ENCODE measurements around the gene TRAF3IP3.

The TRAF3IP3 gene

GRCh38 chr1:209829716-209830115, 73.9 kb downstream of the TRAF3IP3 start:
- DNase-seq (ENCODE audit: low read depth): no peak

- no peak for DNase-seq (ENCODE audit: low read depth)
Observed at GRCh38 chr1:209830722-209831121, 74.9 kb downstream of the TRAF3IP3 start.

- no peak for DNase-seq (ENCODE audit: low read depth)
Observed at GRCh38 chr1:209831615-209832014, 75.8 kb downstream of the TRAF3IP3 start.
